MM.1S (cell line): Measurements from ENCODE around the gene NOX5.

Experiments
- DNase-seq: peaks from one replicate; pipeline ENCODE4 v3.0.0-alpha.2; 2015
- H2AFZ ChIP-seq: fragments of 300-600 bp; sonication (generic); 2 replicates; pipeline ENCODE4 v1.6.0; 2016; ENCODE audit warnings: antibody characterized with exemption, low read length
- H3F3A ChIP-seq: fragments of 300-600 bp; sonication (generic); 2 replicates; pipeline ENCODE4 v1.6.1; 2016; ENCODE audit warnings: mild to moderate bottlenecking, antibody characterized with exemption, low read length, moderate library complexity, mixed read lengths; ENCODE audit not compliant: insufficient read depth
- H3K27ac ChIP-seq: fragments of 300-600 bp; sonication (generic); 2 replicates; pipeline ENCODE4 v1.5.1; 2016; ENCODE audit warnings: mild to moderate bottlenecking, low read length
- H3K27me3 ChIP-seq: fragments of 300-600 bp; sonication (generic); replicated peaks from 2 replicates; pipeline ENCODE4 v1.6.0; 2016; ENCODE audit warnings: low read length; ENCODE audit not compliant: insufficient read depth
- H3K36me3 ChIP-seq: fragments of 300-600 bp; sonication (generic); replicated peaks from 2 replicates; pipeline ENCODE4 v1.6.1; 2016; ENCODE audit warnings: mild to moderate bottlenecking, low read length, mixed read lengths; ENCODE audit not compliant: insufficient read depth
- H3K4me1 ChIP-seq: fragments of 300-600 bp; sonication (generic); 2 replicates; pipeline ENCODE4 v1.6.1; 2016; ENCODE audit warnings: low read length, mixed read lengths
- H3K4me2 ChIP-seq: fragments of 300-600 bp; sonication (generic); 2 replicates; pipeline ENCODE4 v1.6.0; 2016; ENCODE audit warnings: low read depth, low read length
- H3K4me3 ChIP-seq: fragments of 300-600 bp; sonication (generic); 2 replicates; pipeline ENCODE4 v1.5.1; 2016; ENCODE audit warnings: low read length, mixed read lengths
- H3K79me2 ChIP-seq: fragments of 300-600 bp; sonication (generic); 2 replicates; pipeline ENCODE4 v1.6.1; 2016; ENCODE audit warnings: mixed run types, low read length, mixed read lengths
- H3K9ac ChIP-seq: fragments of 300-600 bp; sonication (generic); 2 replicates; pipeline ENCODE4 v1.6.1; 2016; ENCODE audit warnings: low read length, mixed read lengths
- H3K9me2 ChIP-seq: fragments of 300-600 bp; sonication (generic); replicated peaks from 2 replicates; pipeline ENCODE4 v1.6.1; 2016; ENCODE audit warnings: mild to moderate bottlenecking, low read length, mixed read lengths; ENCODE audit not compliant: insufficient read depth
- H3K9me3 ChIP-seq: fragments of 300-600 bp; sonication (generic); replicated peaks from 2 replicates; pipeline ENCODE4 v1.6.1; 2016; ENCODE audit warnings: mild to moderate bottlenecking, low read length, mixed read lengths; ENCODE audit not compliant: insufficient read depth
- H4K20me1 ChIP-seq: fragments of 300-600 bp; sonication (generic); 2 replicates; pipeline ENCODE4 v1.6.1; 2016; ENCODE audit warnings: mild to moderate bottlenecking, low read length, moderate library complexity, mixed read lengths; ENCODE audit not compliant: insufficient read depth
- CTCF ChIP-seq: fragments of 300-600 bp; sonication (generic); IDR thresholded peaks from 2 replicates; pipeline ENCODE4 v1.5.1; 2016; ENCODE audit warnings: antibody characterized with exemption, low read length, mixed read lengths
- EZH2 ChIP-seq: fragments of 300-600 bp; sonication (generic); optimal IDR thresholded peaks from 2 replicates; pipeline ENCODE3; 2017; ENCODE audit warnings: low read depth, mild to moderate bottlenecking, antibody characterized with exemption, low read length, mixed read lengths
- EZH2phosphoT487 ChIP-seq: fragments of 300-600 bp; sonication (generic); IDR thresholded peaks from 2 replicates; pipeline ENCODE4 v1.6.1; 2018; ENCODE audit warnings: antibody characterized with exemption, low read length

The NOX5 gene

DNA sequence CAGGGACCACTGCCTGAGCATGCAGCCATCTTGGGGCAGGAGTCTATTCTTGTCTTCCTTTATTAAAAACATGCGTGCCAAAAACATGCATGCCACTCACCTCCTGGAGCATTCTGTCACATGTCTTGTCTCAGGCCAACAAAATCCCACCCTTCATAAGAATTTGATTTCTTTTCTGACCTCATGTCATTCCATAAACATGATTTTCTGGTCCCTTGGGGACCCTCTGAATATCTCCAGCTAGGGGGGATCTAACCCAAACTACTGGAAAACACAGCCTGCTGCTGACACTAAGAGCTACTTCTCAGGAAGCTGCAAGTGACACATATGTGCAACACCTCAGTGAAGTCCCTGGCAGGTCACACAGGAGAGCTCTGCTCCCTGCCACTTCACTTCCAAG, 26.8 kb upstream of the NOX5 start:
- Histone ChIP-seq H3K4me2 (no peak overlapping the region), H3K36me3 (no peaks in the 10 kb centered on the region), H3K9ac (no peak overlapping the region), H3K9me2 (no peaks in the 10 kb centered on the region), H3K79me2 (no peaks in the 10 kb centered on the region), H3F3A (no peaks in the 10 kb centered on the region), H3K4me1 (no peaks in the 10 kb centered on the region), H3K27me3 (no peaks in the 10 kb centered on the region), H3K4me3 (no peak overlapping the region), H4K20me1 (no peaks in the 10 kb centered on the region), H3K9me3 (no peaks in the 10 kb centered on the region), H2AFZ (no peak overlapping the region), H3K27ac (no peak overlapping the region)
- no peak for DNase-seq
- no peak for TF ChIP-seq CTCF

DNA sequence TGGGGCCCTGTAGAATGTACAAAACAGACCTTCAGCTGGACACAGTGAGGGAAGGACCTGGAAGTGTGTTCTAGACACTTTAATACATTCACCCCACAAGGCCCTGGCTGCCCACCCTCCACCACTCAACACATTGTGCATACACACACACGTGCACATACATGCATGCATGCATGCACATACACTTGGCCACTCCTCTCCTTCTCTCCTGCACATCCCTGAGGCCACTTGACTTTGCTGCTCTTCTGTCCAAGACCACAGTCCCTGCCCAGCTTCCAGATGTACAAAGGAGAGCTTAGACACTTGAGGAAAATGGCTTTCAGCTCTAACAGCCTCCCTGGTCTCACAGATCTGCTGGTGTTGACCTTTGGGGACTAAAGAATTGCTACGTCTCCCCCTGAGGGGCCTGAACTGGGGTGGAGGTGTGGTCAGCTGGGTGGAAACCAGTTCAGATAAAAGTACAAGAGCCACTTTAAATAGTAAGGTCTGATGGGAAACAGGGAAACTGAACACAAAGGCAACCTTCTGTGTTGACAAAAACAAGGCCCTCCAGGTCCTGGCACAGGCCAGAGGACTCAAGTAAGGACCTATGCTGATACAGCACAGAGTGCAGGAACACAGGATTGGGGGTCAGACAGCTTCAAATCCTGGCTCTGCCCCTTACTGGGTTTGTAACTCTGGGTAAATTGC, 24.8 kb upstream of the NOX5 start:
- Histone ChIP-seq H3K36me3 (no peaks in the 10 kb centered on the region), H2AFZ (no peak overlapping the region), H3K27me3 (no peaks in the 10 kb centered on the region), H3K27ac (no peak overlapping the region), H3K9ac (no peak overlapping the region), H3K9me2 (no peaks in the 10 kb centered on the region), H3K4me1 (no peaks in the 10 kb centered on the region), H3K4me2 (no peak overlapping the region), H4K20me1 (no peaks in the 10 kb centered on the region), H3F3A (no peaks in the 10 kb centered on the region), H3K4me3 (no peak overlapping the region), H3K79me2 (no peaks in the 10 kb centered on the region), H3K9me3 (no peaks in the 10 kb centered on the region)
- TF ChIP-seq EZH2 (no peak), EZH2phosphoT487 (no peak), CTCF (no peak)
- no peak for DNase-seq

GRCh38 chr15:68990231-68990991, 24.1 kb upstream of the NOX5 start:
- Histone ChIP-seq H3K4me2 (no peak overlapping the region), H3K27me3 (no peaks in the 10 kb centered on the region), H3K9me3 (no peaks in the 10 kb centered on the region), H3K4me3 (no peak overlapping the region), H4K20me1 (no peaks in the 10 kb centered on the region), H3K9ac (no peak overlapping the region), H3K27ac (no peak overlapping the region), H3K36me3 (no peaks in the 10 kb centered on the region), H3K79me2 (no peaks in the 10 kb centered on the region), H3K4me1 (no peaks in the 10 kb centered on the region), H2AFZ (no peak overlapping the region), H3K9me2 (no peaks in the 10 kb centered on the region), H3F3A (no peaks in the 10 kb centered on the region)
- no peak for DNase-seq
- no peak for TF ChIP-seq CTCF
- TF ChIP-seq EZH2phosphoT487: no peak
- no peak for TF ChIP-seq EZH2
